GM06990 (cell line): ENCODE results near the gene ACTL6B.

Source experiments
- DNase-seq: peaks from one replicate; pipeline ENCODE4 v3.0.0-alpha.2; 2011; ENCODE audit not compliant: insufficient read length; ENCODE audit errors: extremely low read depth
- H3K27me3 ChIP-seq: replicated peaks from 2 replicates; pipeline ENCODE4 v1.6.0; 2011; ENCODE audit warnings: low read length; ENCODE audit not compliant: control insufficient read depth, insufficient read depth
- H3K36me3 ChIP-seq: 2 replicates; pipeline ENCODE4 v1.5.1; 2011; ENCODE audit warnings: low read length; ENCODE audit not compliant: control insufficient read depth, insufficient read depth
- H3K4me3 ChIP-seq: replicated peaks from 2 replicates; pipeline ENCODE4 v1.5.1; 2011; ENCODE audit warnings: low read depth, mild to moderate bottlenecking, control low read depth, low read length
- TF ChIP-seq, protein P1 (sequence below): IDR thresholded peaks from 2 replicates; pipeline ENCODE4 v1.5.1; 2011; ENCODE audit warnings: low read length, control low read depth, mild to moderate bottlenecking, inconsistent platforms; ENCODE audit not compliant: insufficient read depth, poor library complexity, severe bottlenecking

Gene ACTL6B

GRCh38 chr7:100693312-100694097, 37.3 kb upstream of the ACTL6B start:
- TF ChIP-seq, protein P1, sequence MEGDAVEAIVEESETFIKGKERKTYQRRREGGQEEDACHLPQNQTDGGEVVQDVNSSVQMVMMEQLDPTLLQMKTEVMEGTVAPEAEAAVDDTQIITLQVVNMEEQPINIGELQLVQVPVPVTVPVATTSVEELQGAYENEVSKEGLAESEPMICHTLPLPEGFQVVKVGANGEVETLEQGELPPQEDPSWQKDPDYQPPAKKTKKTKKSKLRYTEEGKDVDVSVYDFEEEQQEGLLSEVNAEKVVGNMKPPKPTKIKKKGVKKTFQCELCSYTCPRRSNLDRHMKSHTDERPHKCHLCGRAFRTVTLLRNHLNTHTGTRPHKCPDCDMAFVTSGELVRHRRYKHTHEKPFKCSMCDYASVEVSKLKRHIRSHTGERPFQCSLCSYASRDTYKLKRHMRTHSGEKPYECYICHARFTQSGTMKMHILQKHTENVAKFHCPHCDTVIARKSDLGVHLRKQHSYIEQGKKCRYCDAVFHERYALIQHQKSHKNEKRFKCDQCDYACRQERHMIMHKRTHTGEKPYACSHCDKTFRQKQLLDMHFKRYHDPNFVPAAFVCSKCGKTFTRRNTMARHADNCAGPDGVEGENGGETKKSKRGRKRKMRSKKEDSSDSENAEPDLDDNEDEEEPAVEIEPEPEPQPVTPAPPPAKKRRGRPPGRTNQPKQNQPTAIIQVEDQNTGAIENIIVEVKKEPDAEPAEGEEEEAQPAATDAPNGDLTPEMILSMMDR, result no peak
- no peaks in the 10 kb centered on the region for H3K27me3 ChIP-seq
- DNase-seq, result no peak
- peaks cover 4% of the 10 kb centered on the region for H3K36me3 ChIP-seq
- H3K4me3 ChIP-seq, result peak overlapping the region; percentile 73

- TF ChIP-seq, protein P1, result no peak
- Histone ChIP-seq H3K27me3 (no peaks in the 10 kb centered on the region), H3K4me3 (peak overlapping the region; percentile 73), H3K36me3 (peaks cover 6% of the 10 kb centered on the region)
- DNase-seq, result no peak
These were observed 36.3 kb upstream of the ACTL6B start for GRCh38 chr7:100692578-100692961.

- peak; percentile 66 for DNase-seq
- TF ChIP-seq, protein P1, result peak; percentile 93
- Histone ChIP-seq H3K27me3 (no peaks in the 10 kb centered on the region), H3K36me3 (peaks cover 7% of the 10 kb centered on the region), H3K4me3 (peak overlapping the region; percentile 73)
These were observed 35.7 kb upstream of the ACTL6B start for GRCh38 chr7:100691676-100692577.

- H3K36me3 ChIP-seq, result peaks cover 24% of the 10 kb centered on the region
- TF ChIP-seq, protein P1, result no peak
- DNase-seq, result no peak
- H3K4me3 ChIP-seq, result no peak overlapping the region
- no peaks in the 10 kb centered on the region for H3K27me3 ChIP-seq
These were observed 33.2 kb upstream of the ACTL6B start for GRCh38 chr7:100689230-100690135.

DNA sequence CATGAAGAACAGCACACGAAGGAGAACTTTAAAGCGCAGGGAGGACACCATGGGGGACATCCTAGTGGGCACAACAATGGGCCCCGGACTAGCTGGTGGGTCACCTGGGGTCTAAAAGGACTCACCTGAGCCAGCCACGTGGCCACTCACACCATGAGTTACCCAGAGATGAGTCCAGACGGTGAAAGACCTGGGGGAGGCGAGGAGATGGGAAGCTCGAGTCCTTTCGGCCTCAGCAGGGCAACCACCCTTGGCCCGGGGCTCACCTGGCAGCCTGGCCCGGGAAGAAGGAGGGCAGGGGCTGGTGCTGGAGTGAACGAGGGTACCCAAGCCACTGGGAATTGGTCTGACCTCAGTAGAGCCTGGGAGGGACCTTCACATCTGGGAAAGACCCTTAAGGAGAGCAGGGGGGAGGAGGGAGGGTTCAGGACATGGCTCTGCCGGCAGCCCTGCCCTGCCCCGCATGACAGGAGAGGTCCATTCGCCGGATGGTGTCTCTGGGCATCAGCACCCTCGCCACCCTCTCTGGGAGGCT, 32.1 kb upstream of the ACTL6B start:
- DNase-seq, result no peak
- no peak overlapping the region for H3K4me3 ChIP-seq
- H3K36me3 ChIP-seq, result peaks cover 30% of the 10 kb centered on the region
- no peaks in the 10 kb centered on the region for H3K27me3 ChIP-seq
- TF ChIP-seq, protein P1, result no peak
